ENCODE measurements around the gene SOBP. TPM values are rescaled to one million over a fixed set of nuclear protein-coding genes. Genes with fewer than 3 reads are reported as not detected.
A peak's percentile ranks its signal among the peaks of the same experiment; 100 is the strongest.

Gene SOBP
- total and polyA plus RNA-seq, 2 donors (not counting 3 experiments of a cell fraction or from before 2014, with no cell fraction given), result 0.35 to 6.6 TPM

GRCh38 chr6:107513214-107513613 is 23.3 kb downstream of the SOBP start:
- peaks cover 6% of the 10 kb centered on the region for H3K4me1 ChIP-seq (ENCODE audit: control insufficient read depth, extremely low read depth, insufficient read depth, low read length)
- no peak for TF ChIP-seq FOS (IDR thresholded peaks at IDR 0.05; ENCODE audit: borderline replicate concordance, insufficient read depth, low read length)
- H3K27me3 ChIP-seq (ENCODE audit: control insufficient read depth in 2 of 2, insufficient read depth in 2 of 2, low read length in 2 of 2), result no peaks in the 10 kb centered on the region
- ChIA-PET POLR2A (no interaction called here), CTCF (no interaction called here)
- no peak overlapping the region for H2AFZ ChIP-seq (ENCODE audit: low read depth, low read length)
- FAIRE-seq (no peak), DNase-seq (ENCODE audit: low read depth, low spot score) (no peak)
- H3K79me2 ChIP-seq (ENCODE audit: control insufficient read depth, insufficient read depth, low read length), result no peaks in the 10 kb centered on the region
- H3K9me3 ChIP-seq (replicated peaks; ENCODE audit: control insufficient read depth, insufficient read depth, low read length), result no peaks in the 10 kb centered on the region
- H3K4me3 ChIP-seq (replicated peaks in 1 of 3; ENCODE audit: insufficient read depth in 1 of 3, low read depth in 1 of 3, low read length in 3 of 3), result no peak overlapping the region
- no peak overlapping the region for H3K9ac ChIP-seq (replicated peaks; ENCODE audit: extremely low read depth, insufficient read depth, low read length)
- no peaks in the 10 kb centered on the region for H3K36me3 ChIP-seq (ENCODE audit: control insufficient read depth in 2 of 2, extremely low read depth in 1 of 2, insufficient read depth in 2 of 2, low read length in 2 of 2)
- no peaks in the 10 kb centered on the region for H4K20me1 ChIP-seq (replicated peaks; ENCODE audit: control insufficient read depth, extremely low read depth, insufficient read depth, low read length)
- dilution Hi-C loops (cut with MboI; ENCODE audit: extremely low pct_ligation_motif_present, low sequenced_read_pairs), result no loop called here
- intact Hi-C loops (cut with micrococcal nuclease), result no loop called here
- H3K9me1 ChIP-seq (replicated peaks; ENCODE audit: control insufficient read depth, extremely low read depth, insufficient read depth, low read length), result no peaks in the 10 kb centered on the region
- H3K4me2 ChIP-seq (ENCODE audit: insufficient read depth, low read length), result peak overlapping the region; percentile 5
- no TSS peak for BruUV-seq (replicated peaks)
- no peak overlapping the region for H3K27ac ChIP-seq (ENCODE audit: insufficient read depth, low read depth, low read length)

DNA sequence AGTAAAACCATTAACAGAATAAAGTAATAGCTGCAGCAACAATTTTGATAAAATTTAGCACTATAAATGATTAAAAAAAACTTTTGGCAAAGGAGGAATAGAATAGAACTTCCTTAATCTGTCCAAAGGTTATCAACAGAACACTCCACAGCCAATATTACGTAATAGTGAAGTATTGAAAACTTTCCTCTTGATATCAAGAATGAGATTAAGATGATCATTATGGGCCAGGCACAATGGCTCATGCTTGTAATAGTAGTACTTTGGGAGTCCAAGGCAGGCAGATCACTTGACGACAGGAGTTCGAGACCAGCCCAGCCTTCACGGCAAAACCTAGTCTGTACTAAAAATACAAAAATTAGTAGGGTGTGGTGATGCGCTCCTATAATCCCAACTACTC is 26.0 kb downstream of the SOBP start:
- H3K4me2 ChIP-seq (ENCODE audit: insufficient read depth, low read length), result no peak overlapping the region
- no peaks in the 10 kb centered on the region for H3K27me3 ChIP-seq (ENCODE audit: control insufficient read depth in 2 of 2, insufficient read depth in 2 of 2, low read length in 2 of 2)
- FAIRE-seq (no peak), DNase-seq (ENCODE audit: low read depth, low spot score) (no peak)
- H3K27ac ChIP-seq (ENCODE audit: insufficient read depth, low read depth, low read length), result no peak overlapping the region
- H3K9ac ChIP-seq (replicated peaks; ENCODE audit: extremely low read depth, insufficient read depth, low read length), result no peak overlapping the region
- intact Hi-C loops (cut with micrococcal nuclease), result no loop called here
- no peak for TF ChIP-seq GATA2 (IDR thresholded peaks at IDR 0.05; ENCODE audit: insufficient read depth, insufficient read length, low read depth, low read length)
- TF ChIP-seq, protein P1, sequence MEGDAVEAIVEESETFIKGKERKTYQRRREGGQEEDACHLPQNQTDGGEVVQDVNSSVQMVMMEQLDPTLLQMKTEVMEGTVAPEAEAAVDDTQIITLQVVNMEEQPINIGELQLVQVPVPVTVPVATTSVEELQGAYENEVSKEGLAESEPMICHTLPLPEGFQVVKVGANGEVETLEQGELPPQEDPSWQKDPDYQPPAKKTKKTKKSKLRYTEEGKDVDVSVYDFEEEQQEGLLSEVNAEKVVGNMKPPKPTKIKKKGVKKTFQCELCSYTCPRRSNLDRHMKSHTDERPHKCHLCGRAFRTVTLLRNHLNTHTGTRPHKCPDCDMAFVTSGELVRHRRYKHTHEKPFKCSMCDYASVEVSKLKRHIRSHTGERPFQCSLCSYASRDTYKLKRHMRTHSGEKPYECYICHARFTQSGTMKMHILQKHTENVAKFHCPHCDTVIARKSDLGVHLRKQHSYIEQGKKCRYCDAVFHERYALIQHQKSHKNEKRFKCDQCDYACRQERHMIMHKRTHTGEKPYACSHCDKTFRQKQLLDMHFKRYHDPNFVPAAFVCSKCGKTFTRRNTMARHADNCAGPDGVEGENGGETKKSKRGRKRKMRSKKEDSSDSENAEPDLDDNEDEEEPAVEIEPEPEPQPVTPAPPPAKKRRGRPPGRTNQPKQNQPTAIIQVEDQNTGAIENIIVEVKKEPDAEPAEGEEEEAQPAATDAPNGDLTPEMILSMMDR (IDR thresholded peaks at IDR 0.05; ENCODE audit: extremely low read depth in 1 of 2, insufficient read depth in 1 of 2, low read depth in 1 of 2, low read length in 2 of 2), result no peak
- H3K4me3 ChIP-seq (replicated peaks in 1 of 3; ENCODE audit: insufficient read depth in 1 of 3, low read depth in 1 of 3, low read length in 3 of 3), result no peak overlapping the region
- H3K79me2 ChIP-seq (ENCODE audit: control insufficient read depth, insufficient read depth, low read length), result no peaks in the 10 kb centered on the region
- H3K4me1 ChIP-seq (ENCODE audit: control insufficient read depth, extremely low read depth, insufficient read depth, low read length), result peaks cover 6% of the 10 kb centered on the region
- ChIA-PET CTCF (no interaction called here), POLR2A (no interaction called here)
- BruUV-seq (replicated peaks), result no TSS peak
- H2AFZ ChIP-seq (ENCODE audit: low read depth, low read length), result no peak overlapping the region
- H3K36me3 ChIP-seq (ENCODE audit: control insufficient read depth in 2 of 2, extremely low read depth in 1 of 2, insufficient read depth in 2 of 2, low read length in 2 of 2), result no peaks in the 10 kb centered on the region
- H4K20me1 ChIP-seq (replicated peaks; ENCODE audit: control insufficient read depth, extremely low read depth, insufficient read depth, low read length), result no peaks in the 10 kb centered on the region
- dilution Hi-C loops (cut with MboI; ENCODE audit: extremely low pct_ligation_motif_present, low sequenced_read_pairs), result no loop called here
- H3K9me3 ChIP-seq (replicated peaks; ENCODE audit: control insufficient read depth, insufficient read depth, low read length), result no peaks in the 10 kb centered on the region
- no peaks in the 10 kb centered on the region for H3K9me1 ChIP-seq (replicated peaks; ENCODE audit: control insufficient read depth, extremely low read depth, insufficient read depth, low read length)
